Activated naive CD4-positive, alpha-beta T cell treated with anti-CD3 and anti-CD28 coated beads, Interleukin-2, amount 50 U/mL, for 72 hours (primary cell): ENCODE results near the gene MMP23B. TPM values are rescaled to one million over a fixed set of nuclear protein-coding genes. Genes with fewer than 3 reads are reported as not detected.
"Not testable (repeated sequence)": the region's sequence is repeated elsewhere in the genome, so short reads cannot be mapped to it uniquely, and the experiment has no call there.

ENCODE experiments used
- ATAC-seq, 2 donors: fragments of 150-1000 bp; cut with Tn5 transposase; 2 replicates each; pipeline ENCODE4 v1.10.0; 2021; ENCODE audit warnings: mild to moderate bottlenecking in 2 of 2, moderate library complexity in 2 of 2
- DNase-seq, 2 donors: peaks; one replicate each; pipeline ENCODE4 v3.0.0; 2021 to 2022; ENCODE audit warnings: low spot score in 2 of 2
- H3K27ac Mint-ChIP-seq, 2 donors: one replicate each; pipeline ENCODE4 v1.8.0; 2022; ENCODE audit warnings: mild to moderate bottlenecking in 2 of 2, mixed read lengths in 2 of 2
- H3K36me3 Mint-ChIP-seq, 2 donors: one replicate each; pipeline ENCODE4 v1.8.0; 2022; ENCODE audit warnings: mixed read lengths in 2 of 2
- H3K9me3 Mint-ChIP-seq, 2 donors: one replicate each; pipeline ENCODE4 v1.8.0; 2022; ENCODE audit warnings: mixed read lengths in 2 of 2
- total RNA-seq, 2 donors: library from RNA; stranded (reverse); gene quantifications; one replicate each; pipeline ENCODE4 v1.2.3, GENCODE V29; 2022

The MMP23B gene
- total RNA-seq, 2 donors from 2014 or later, result 1.6 to 2.7 TPM

- no peaks in the 10 kb centered on the region for H3K9me3 Mint-ChIP-seq
- ATAC-seq (no peak), DNase-seq (no peak)
- H3K27ac Mint-ChIP-seq, result no peak overlapping the region
- no peaks in the 10 kb centered on the region for H3K36me3 Mint-ChIP-seq
These were observed 7.2 kb upstream of the MMP23B start for GRCh38 chr1:1624443-1625403.

- DNase-seq, result no peak
- ATAC-seq, result no peak
- Mint-ChIP-seq H3K9me3 (no peaks in the 10 kb centered on the region), H3K27ac (no peak overlapping the region), H3K36me3 (peaks cover 0 to 4% of the 10 kb centered on the region in 2 donors)
These were observed 6.6 kb upstream of the MMP23B start for GRCh38 chr1:1625404-1625775.

- no peak for ATAC-seq
- DNase-seq, result no peak
- H3K9me3 Mint-ChIP-seq, result no peaks in the 10 kb centered on the region
- H3K27ac Mint-ChIP-seq, result no peak overlapping the region
- peaks cover 0 to 5% of the 10 kb centered on the region in 2 donors for H3K36me3 Mint-ChIP-seq
These were observed 6.2 kb upstream of the MMP23B start for GRCh38 chr1:1625824-1626206.

- Mint-ChIP-seq H3K27ac (no peak overlapping the region), H3K36me3 (peaks cover 0 to 5% of the 10 kb centered on the region in 2 donors), H3K9me3 (no peaks in the 10 kb centered on the region)
- DNase-seq, result no peak
- ATAC-seq, result no peak
These were observed 5.5 kb upstream of the MMP23B start for GRCh38 chr1:1626207-1627141.

- ATAC-seq (no peak), DNase-seq (no peak)
- H3K36me3 Mint-ChIP-seq, result peaks cover 0 to 5% of the 10 kb centered on the region in 2 donors
- H3K9me3 Mint-ChIP-seq, result no peaks in the 10 kb centered on the region
- H3K27ac Mint-ChIP-seq, result no peak overlapping the region
These were observed 4.6 kb upstream of the MMP23B start for GRCh38 chr1:1627261-1627828.

- Mint-ChIP-seq H3K27ac (no peak overlapping the region), H3K9me3 (no peaks in the 10 kb centered on the region), H3K36me3 (peaks cover 0 to 5% of the 10 kb centered on the region in 2 donors)
- DNase-seq, result no peak
- no peak for ATAC-seq
These were observed 3.9 kb upstream of the MMP23B start for GRCh38 chr1:1627829-1628753.

GRCh38 chr1:1628754-1629429, 3.1 kb upstream of the MMP23B start:
- Mint-ChIP-seq H3K36me3 (peaks cover 0 to 5% of the 10 kb centered on the region in 2 donors), H3K9me3 (no peaks in the 10 kb centered on the region), H3K27ac (no peak overlapping the region)
- ATAC-seq (peak; percentile 7 to 28), DNase-seq (no peak)

GRCh38 chr1:1629430-1630190, 2.4 kb upstream of the MMP23B start:
- no peaks in the 10 kb centered on the region for H3K9me3 Mint-ChIP-seq
- ATAC-seq, result peak; percentile 43 to 61
- no peak for DNase-seq
- peaks cover 0 to 5% of the 10 kb centered on the region in 2 donors for H3K36me3 Mint-ChIP-seq
- H3K27ac Mint-ChIP-seq, result peak overlapping the region; percentile 77 to 83

- DNase-seq (peak; percentile 90 to 96), ATAC-seq (peak; percentile 84 to 86)
- peak overlapping the region; percentile 77 to 83 for H3K27ac Mint-ChIP-seq
- H3K9me3 Mint-ChIP-seq, result no peaks in the 10 kb centered on the region
- peaks cover 0 to 5% of the 10 kb centered on the region in 2 donors for H3K36me3 Mint-ChIP-seq
These were observed 1.6 kb upstream of the MMP23B start for GRCh38 chr1:1630191-1630964.

GRCh38 chr1:1630965-1631781, 800 bp upstream of the MMP23B start:
- ATAC-seq (no peak), DNase-seq (no peak)
- H3K36me3 Mint-ChIP-seq, result peaks cover 0 to 5% of the 10 kb centered on the region in 2 donors
- no peaks in the 10 kb centered on the region for H3K9me3 Mint-ChIP-seq
- no peak overlapping the region for H3K27ac Mint-ChIP-seq

- not testable (repeated sequence) for H3K36me3 Mint-ChIP-seq, H3K9me3 Mint-ChIP-seq, ATAC-seq, H3K27ac Mint-ChIP-seq, DNase-seq
These were observed 1.4 kb downstream of the MMP23B start for GRCh38 chr1:1633409-1633808.

GRCh38 chr1:1634613-1635012, 2.6 kb downstream of the MMP23B start:
- not testable (repeated sequence) for DNase-seq, ATAC-seq, H3K36me3 Mint-ChIP-seq, H3K9me3 Mint-ChIP-seq, H3K27ac Mint-ChIP-seq

- not testable (repeated sequence) for H3K36me3 Mint-ChIP-seq, H3K9me3 Mint-ChIP-seq, DNase-seq, ATAC-seq, H3K27ac Mint-ChIP-seq
These were observed 4.9 kb downstream of the MMP23B start for GRCh38 chr1:1636621-1637478.
